GM21390 (cell line): ENCODE results near the gene AK4.
A peak's percentile ranks its signal among the peaks of the same experiment; 100 is the strongest.
"Not testable (repeated sequence)": the region's sequence is repeated elsewhere in the genome, so short reads cannot be mapped to it uniquely, and the experiment has no call there.

Experiments
- ATAC-seq: cut with Tn5 transposase; IDR thresholded peaks from one replicate; pipeline ENCODE4 v1.9.1; 2021; ENCODE audit not compliant: unreplicated experiment

AK4 gene

GRCh38 chr1:65150108-65150463 is 2.1 kb downstream of the AK4 start:
- ATAC-seq, result no peak

GRCh38 chr1:65150583-65151263 is 2.7 kb downstream of the AK4 start:
- no peak for ATAC-seq

GRCh38 chr1:65151641-65152040 is 3.6 kb downstream of the AK4 start:
- ATAC-seq, result no peak

- no peak for ATAC-seq
These were observed 5.6 kb downstream of the AK4 start for GRCh38 chr1:65153635-65154034.

- ATAC-seq, result no peak
These were observed 9.0 kb downstream of the AK4 start for GRCh38 chr1:65156910-65157545.

GRCh38 chr1:65157546-65157941 is 9.5 kb downstream of the AK4 start:
- no peak for ATAC-seq

- ATAC-seq, result not testable (repeated sequence)
These were observed 11.3 kb downstream of the AK4 start for GRCh38 chr1:65159291-65159688.

GRCh38 chr1:65159801-65160523 is 12.0 kb downstream of the AK4 start:
- no peak for ATAC-seq

- no peak for ATAC-seq
These were observed 15.3 kb downstream of the AK4 start for GRCh38 chr1:65163201-65163805.

GRCh38 chr1:65164101-65164500 is 16.1 kb downstream of the AK4 start:
- ATAC-seq, result not testable (repeated sequence)

GRCh38 chr1:65164633-65165032 is 16.6 kb downstream of the AK4 start:
- ATAC-seq, result no peak

- ATAC-seq, result peak; percentile 76
These were observed 17.4 kb downstream of the AK4 start for GRCh38 chr1:65165269-65165993.

GRCh38 chr1:65166572-65167305 is 18.7 kb downstream of the AK4 start:
- no peak for ATAC-seq

- no peak for ATAC-seq
These were observed 19.7 kb downstream of the AK4 start for GRCh38 chr1:65167586-65168242.

- ATAC-seq, result no peak
These were observed 20.9 kb downstream of the AK4 start for GRCh38 chr1:65168867-65169266.

- no peak for ATAC-seq
These were observed 22.6 kb downstream of the AK4 start for GRCh38 chr1:65170511-65171142.

- no peak for ATAC-seq
These were observed 25.1 kb downstream of the AK4 start for GRCh38 chr1:65172936-65173690.

GRCh38 chr1:65174585-65174984 is 26.6 kb downstream of the AK4 start:
- peak; percentile 92 for ATAC-seq
